Hematopoietic multipotent progenitor cell treated with erythropoietin and hydrocortisone succinate and interleukin-3 and kit ligand, for 17 days (in vitro differentiated cells): Measurements from ENCODE around the gene FBXO31.

Experiments used
- DNase-seq: peaks from one replicate; pipeline ENCODE4 v3.0.0-alpha.2; 2015; ENCODE audit warnings: low spot score

FBXO31 gene

DNA sequence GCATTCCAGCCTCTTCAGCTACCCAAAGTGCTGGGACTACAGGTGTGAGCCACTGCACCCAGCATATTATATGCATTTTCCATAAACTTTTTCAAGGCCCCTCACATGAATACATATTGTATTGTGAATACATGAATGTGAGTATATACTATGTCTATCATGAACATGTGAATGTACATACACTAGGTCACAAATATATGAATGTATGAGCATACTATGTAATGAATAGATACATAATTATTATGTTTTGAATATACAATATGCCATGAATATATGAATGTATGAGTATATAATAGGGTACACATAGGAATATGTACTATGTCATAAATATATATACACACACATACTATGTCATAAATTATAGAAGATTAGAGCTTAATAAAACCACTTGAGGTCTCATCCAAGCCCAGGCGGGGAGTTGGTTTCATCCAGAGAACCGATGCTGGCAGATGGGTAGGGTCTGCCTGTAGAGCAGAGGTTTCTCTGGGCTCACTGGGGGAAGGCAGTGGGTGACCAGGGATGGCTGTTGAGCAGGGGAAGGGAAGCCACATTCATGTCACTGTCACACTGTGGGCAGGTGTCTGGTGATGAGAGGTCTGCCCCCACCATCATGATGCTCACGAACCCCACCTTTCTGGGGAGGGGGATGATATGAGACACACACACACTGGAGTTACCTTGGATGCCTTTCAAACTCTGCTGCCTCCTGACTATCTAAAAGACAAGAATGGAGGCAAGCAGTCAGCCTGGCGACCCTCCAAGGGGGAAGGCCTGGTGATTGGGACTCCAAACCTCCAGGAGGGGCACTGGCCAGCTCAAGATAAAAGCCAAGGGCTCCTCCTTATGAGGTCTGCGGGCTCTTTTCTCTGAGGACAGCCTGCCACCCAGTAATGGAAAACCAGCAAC is 73.7 kb downstream of the FBXO31 start:
- DNase-seq, result peak; percentile 44

DNA sequence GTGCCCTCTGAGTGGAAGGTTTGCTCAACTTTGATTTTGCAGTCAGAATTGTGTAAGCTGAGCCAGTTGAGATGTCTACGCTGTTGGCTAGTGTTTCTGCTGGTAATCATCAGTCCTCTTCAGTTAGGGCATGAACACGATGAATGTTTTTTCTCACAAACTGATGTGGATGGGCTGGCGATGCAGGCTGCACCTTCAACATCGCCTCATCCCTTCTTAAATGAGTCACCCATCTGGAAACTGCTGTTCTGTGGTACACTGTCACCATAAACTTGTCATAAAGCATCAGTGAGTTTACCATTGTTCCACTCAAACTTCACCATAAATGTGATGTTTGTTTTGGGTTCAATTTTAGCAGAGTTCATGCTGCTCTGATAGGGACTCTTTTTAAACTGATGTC is 74.8 kb downstream of the FBXO31 start:
- DNase-seq, result no peak

DNA sequence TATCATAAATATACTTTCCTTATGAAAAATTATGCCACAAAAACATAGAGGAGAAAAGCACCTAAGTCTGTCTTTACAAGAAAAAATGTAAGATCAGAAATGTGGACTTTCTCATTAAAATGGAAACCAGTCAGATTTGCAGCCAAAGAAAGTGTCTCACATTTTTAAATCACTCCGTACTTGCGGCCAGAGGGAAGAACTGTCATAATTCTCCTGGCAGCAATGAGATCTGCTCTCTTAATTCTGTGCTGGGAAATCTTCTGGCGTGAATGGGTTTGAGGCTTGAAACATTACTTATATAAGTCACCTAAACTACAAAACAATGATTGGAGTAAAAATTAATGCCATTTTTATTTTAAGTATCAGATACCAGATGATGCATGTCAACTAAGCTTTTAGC is 77.1 kb downstream of the FBXO31 start:
- DNase-seq, result no peak

DNA sequence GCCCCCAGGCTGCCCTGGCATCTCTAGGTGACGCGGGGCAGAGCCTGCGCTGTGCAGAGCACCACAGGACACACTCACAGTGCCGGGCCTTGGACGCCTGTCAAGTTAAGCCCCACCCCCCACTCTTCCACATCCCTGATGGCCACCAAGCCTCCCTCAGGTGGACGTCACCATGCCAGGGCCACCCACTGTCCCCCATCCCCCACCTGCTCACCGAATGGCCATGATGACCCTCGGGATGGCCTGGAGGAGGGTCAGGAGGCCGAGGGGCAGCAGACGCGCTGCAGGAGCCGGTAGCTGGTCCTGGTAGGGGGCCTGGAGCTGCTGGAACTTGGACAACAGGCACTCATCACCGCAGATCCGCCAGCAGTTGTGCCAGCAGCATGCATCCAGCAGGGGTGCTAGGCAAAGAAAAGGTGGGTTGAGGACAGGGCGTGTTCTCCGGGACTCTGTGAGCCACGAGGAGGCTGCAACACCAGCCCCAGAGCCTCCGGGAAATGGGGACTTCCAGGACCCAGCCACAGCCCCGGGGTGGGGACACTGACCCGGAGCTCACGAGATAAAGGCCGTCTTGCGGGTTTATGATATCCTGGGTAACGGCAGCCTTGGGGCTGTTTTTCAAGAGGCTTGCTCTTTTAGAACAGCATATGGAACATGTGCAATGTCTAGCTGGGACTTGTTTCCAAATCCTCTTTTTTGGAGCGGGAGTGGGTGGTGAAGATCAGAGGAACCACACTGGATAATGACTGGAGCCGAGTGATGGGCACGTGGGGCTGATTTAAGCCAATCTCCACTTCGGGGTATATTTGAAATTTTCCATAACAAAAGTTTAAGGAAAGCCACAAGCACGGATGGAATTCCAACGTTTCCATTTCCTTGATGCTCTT is 77.8 kb downstream of the FBXO31 start:
- peak; percentile 65 for DNase-seq

DNA sequence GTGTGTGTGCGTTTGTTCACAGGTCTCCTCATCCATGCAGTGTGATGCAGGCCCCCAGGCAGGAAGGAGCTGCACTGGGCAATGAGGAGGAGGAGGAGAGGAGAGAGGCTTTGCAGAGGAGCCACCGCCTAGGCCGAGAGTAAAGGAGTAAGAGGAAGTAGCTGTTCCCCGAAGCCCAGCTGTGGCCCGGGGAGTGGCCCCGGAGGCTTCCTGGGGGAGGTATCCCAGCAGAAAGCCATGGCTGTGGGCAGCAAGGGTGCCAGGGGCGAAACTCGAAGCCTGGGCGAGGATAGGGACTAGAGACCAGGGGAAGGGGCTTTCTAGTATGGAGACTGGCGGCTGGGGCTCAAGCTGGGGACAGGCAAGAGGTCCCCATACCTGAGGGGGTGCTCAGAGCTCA is 78.6 kb downstream of the FBXO31 start:
- DNase-seq, result no peak

DNA sequence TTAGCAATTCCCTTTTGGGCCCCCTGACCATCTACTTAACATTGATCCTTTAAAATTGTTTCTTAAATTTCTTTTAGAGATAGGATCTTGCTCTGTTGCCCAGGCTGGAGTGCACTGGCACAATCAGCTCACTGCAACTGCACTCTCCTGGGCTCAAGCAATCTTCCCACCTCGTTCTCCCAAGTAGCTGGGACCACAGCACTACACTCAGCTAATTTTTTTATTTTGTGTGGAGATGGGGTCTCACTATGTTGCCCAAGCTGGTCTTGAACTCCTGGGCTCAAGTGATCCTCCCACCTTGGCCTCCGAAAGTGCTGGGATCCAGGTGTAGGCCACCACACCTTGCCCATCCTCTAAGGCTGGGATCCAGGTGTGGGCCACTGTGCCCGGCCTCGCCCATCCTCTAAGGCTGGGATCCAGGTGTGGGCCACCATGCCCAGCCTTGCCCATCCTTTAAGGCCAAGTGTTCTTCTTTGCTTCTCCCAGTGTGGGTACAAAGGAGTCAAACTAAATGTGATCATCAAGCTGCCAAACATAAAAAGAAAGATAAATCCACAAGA is 79.5 kb downstream of the FBXO31 start:
- no peak for DNase-seq

DNA sequence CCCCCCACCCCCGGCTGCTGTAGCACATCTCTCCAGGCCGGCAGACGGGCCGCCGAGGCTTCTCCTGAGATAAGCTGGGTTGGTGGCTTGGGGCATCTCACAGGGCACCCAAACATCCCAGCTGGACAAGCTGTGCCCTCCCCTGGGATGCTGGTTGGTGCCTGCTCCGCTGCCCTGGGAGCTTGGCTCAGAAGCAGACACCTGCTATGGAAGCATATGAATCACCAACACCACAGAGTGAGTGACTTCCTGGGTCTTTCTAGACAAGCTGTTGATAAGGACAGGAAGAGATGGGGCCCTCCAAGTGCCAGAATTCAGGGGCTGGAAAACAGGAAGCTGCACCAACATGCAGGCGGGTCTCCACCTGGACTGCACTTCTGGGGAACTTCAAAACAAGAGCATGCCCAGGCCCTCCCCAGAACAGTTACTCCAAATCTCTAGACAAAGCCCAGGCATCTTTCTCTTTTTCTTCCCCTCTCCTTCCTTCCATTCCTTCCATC is 80.1 kb downstream of the FBXO31 start:
- no peak for DNase-seq

DNA sequence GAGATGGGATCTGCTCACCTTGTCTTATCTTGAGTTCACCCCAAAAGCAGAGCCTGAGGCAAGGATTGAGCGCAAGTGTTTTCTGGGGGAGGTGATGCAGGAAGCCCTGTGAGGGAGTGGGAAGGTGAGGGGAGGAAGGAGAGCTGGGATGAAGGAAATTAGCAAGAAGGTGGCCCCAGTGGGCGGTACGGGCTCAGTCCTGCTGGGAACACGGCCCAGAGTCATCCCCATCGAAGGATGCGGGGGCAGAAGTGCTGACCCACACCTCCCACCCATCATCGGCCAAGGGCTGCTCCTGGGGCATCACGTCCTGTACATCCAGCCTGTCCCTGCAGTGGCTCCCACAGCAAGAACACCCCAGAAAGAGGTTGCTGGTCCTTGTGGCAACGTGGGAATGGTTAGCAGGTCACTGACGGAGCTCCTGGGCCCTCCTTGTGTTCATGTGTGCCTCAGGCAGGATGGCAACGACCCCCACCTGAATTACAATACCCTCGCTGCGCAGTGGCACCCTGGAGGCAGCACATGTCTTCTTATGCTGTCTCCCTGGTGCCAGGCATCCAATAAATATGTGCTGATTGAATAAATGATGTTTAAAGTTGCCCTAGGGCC is 84.6 kb downstream of the FBXO31 start:
- DNase-seq, result no peak

DNA sequence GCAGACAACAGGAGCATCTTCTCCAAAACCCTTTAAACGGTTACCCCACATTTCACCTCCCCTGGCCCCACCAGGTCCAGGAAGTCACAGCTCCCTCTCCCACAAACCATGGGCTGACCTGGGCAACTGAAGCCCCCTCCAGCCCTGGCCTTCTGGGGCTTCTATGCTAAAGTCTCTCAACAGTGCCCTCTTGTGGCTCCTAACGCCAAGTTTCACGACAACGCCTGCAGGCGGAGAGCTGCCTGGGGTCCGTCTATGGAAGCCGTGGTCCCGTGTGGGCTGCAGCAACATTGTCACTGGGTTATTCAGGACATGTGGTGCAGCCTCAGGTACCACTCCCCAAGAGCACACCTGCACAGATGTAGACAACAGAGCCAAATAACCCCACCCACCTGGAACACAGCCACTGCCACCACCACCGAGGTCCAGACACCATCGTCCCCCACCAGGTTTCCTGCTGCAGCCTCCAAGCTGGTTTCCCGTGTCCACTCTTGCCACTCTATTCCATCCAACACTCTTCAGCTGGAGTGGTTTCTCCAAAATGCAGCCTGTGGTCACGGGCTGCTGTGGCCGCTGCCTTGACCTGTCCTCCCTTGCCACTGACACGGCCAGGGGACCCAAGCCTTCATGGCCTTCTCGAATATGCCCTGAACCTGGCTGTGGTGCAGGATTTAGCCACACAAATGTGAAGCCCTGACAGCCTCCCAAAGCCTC is 85.5 kb downstream of the FBXO31 start:
- peak; percentile 48 for DNase-seq

DNA sequence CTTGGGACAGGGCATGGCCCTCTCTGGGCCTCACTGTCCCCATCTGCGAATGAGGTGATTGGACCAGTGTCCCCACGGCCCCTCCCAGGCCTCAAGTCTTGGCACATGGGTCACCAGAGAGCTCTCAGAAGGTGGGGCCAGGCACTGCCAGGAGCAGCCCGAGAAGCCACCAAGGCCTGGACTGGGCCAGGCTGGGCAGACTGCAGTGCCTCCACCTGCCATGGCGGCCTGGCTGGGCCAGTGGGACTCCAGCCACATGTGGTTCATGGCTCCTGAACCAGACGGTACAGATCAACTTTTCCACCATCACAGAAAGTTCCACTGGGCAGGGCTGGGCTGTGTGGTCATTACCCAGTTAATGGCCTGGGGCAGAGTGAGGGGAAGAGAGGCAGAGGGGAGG is 86.2 kb downstream of the FBXO31 start:
- no peak for DNase-seq

DNA sequence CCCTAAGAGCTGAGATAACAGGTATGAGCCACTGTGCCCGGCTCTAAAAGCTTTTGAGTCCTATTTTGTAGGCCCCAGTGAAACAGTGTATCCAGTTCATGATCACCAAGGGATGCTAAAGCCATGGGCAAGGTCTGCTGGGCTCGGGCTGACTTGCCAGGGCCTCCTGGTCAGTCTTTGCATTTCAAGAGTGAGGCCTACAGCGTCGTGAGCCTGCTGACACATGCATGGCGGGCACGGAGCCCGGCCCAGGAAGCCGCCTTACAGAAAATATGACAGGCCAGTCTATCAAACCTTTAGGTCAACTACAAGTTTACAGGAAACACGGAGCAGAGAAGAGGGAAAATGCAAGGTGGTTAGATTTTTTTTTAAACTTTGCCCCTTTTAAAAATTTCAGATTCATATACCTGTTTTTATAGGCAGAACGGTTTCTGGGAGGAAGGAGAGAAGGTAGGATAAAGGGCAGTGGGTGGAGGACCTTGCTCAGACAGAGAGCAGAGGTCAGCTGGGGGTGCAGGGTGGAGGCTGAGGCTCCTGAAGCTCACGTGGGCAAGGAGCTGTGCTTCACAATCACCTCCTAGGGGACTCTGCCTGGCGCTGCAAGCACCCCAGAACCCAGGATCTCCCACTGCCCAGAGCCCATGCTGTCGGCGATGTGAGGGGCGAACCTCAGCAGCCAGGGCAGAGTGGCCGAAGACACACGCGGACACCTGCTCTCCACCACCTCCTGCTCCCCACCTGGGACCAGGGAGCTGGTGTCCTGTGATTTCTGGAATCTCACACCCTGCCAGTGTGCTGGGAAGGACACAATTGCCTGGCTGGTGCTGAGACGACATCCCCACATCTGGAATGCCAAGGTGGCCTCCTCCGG is 87.7 kb downstream of the FBXO31 start:
- DNase-seq, result no peak

DNA sequence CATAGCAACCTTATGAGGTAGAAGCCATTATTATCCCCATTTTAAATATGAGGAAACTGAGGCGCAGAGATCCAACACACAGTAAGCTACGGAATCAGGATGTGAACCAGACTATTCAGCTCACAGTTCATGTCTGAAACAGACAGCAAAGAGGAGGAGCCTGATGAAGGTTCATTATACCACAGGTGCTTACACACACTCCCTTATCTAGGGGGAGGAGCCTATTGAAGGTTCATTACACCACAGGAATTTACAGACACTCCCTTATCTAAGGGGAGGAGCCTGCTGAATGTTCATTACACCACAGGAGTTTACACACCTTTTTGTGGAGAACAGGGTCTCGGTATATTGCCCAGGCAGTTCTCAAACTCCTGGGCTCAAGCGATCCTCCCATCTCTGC is 88.3 kb downstream of the FBXO31 start:
- DNase-seq, result peak; percentile 74

DNA sequence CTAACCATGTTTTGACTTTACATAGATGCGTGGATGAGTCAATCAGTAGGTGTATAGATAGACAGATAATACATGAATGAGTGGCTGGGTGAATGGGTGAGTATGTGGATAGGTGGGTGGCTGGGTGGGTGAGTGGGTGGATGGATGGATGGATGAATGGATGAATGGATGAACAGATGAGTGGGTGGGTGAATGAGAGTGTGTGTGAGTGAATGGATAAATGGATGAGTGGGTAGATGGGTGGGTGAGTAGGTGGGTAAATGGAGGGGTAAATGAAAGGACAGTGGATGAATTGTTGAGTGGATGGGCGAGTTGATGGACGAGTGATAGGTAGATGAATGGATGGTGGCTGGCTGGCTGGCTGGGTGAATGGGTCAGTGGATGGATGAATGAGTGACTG is 89.6 kb downstream of the FBXO31 start:
- no peak for DNase-seq

DNA sequence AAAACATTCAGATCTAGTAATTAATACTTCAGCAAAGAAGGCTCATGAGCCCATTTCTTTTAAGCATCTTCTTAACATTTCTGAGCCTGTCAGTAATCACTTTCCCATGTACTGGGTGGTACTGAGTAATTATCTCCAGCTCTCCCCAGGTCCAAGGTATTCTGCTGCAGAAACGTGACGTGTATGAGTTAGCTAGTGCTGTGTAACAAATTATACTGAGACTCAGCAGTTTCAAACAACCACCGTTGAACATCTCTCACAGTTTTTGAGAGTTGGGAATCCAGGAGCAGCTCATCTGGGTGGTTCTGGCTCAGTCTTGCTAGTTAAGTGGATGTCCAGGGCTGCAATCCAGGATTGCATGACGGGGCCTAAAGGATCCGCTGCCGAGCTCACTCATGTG is 91.6 kb downstream of the FBXO31 start:
- DNase-seq, result no peak

DNA sequence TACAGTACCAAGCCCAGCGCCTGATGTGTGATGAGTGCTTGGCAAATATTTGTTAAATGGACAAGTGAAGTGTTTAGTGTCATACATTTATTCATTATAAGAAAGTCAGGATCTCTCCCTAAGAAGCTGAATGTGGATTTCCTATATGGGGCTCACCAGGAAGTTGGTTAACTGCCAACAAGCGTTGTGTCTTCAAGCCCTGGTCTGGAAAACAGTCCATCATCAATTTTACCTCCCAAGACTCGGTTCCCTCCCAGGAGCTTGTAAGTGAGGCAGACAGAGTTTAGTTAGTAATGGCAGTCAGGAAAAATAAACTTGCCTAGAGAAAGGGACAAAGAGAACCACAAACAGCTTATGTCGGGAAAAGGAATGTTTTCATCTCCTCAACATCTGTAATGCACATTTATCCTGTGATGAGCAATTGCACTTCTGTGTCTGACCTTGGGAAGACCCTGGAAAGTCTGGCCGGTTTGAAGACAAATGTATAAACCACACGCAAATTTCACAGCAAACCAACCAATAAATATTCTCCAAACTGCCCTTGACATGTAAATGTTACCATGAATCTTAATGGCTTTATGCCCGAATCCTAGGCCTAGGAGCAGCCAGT is 94.7 kb downstream of the FBXO31 start:
- no peak for DNase-seq

DNA sequence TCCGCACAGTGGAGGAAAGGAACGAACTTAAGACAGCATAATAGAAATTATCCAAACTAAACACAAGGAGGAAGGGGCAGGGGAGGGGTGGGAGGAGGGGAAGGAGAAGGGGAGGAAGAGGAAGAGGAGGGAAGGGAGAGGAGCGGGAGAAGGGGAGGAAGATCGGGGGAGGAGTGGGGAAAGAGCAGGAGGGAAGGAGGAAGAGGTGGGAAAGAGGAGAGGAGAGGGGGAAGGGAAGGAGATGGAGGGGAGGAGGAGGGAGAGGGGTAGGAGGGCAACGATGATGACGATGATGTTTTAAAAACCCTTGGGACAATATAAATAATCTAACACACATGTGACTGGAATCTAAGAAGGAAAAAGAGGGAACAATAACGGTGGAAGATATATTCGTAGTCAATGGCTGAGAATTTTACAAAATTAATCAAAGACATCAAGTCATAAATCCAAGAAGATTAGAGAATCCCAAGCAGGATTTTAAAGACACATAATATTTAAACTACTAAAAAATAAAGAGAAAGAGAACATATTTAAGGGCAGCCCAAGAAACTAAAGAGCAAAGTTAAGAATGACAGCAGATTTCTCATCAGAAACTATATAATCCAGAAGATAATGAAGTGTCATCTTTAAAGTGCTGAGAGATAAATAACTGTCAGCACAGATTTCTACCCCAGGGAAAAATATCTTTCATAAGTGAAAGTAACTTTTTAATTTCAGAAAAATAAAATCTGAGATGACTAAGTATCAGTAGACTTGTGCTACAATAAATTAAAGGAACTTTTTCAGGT is 96.5 kb downstream of the FBXO31 start:
- DNase-seq, result no peak

DNA sequence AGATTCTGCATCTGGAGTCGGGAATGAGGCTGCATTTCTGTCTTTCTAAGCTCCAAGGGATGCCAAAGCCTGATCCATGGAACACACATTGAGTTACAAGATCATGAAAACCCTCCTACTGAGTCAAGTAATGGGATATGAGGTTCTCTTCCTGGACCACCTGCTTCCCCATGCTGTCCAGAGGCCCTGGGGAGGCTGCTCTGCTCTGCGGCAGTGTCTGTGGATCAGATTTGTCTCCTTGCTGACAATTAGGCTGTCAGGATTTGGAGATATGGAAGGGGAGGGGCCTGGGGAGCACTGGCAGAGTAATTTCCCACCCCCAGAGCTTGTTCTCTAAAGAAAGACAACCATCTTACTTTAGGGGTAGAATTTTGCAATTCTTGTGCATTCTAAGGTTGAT is 99.4 kb downstream of the FBXO31 start:
- no peak for DNase-seq

DNA sequence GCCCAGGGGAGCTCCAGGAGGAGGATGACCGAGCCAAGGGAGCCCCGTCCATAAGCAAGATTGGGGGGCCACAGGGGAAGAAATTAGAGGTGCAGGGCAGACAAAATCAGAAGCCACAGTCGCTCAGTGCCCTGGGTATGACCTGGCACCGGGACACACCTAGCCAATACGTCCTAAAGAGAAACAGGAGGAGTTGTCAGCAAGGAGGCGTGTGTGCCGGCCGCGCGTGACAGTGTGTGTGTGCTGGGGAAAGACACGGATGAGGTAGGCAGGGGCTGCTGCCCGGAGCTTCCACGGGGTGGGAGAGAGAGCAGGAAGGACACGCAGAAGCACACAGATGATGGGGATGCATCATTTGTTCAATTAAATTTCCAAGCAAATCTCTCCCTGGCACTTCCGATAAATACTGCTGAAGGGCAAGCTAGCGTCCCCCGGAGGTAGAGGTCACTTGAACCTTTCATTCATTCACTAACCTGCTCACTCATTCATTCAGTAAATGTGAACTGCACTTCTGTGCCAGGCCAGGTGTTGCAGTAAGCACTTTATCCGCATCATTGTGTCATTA is 104.4 kb downstream of the FBXO31 start:
- DNase-seq, result no peak
